GM11168 (cell line): ENCODE results near the gene KCNJ14.

ENCODE experiments used
- in situ Hi-C: fragments of 300-500 bp; cut with MboI; formaldehyde crosslinking; loops from one replicate; pipeline ENCODE4 v1.12.0; 2022; ENCODE audit warnings: low sequenced_read_pairs; ENCODE audit not compliant: unreplicated experiment

KCNJ14 gene

GRCh38 chr19:48469934-48470680 lies 14.7 kb downstream of the KCNJ14 start:
- in situ Hi-C loops, result no loop called here

DNA sequence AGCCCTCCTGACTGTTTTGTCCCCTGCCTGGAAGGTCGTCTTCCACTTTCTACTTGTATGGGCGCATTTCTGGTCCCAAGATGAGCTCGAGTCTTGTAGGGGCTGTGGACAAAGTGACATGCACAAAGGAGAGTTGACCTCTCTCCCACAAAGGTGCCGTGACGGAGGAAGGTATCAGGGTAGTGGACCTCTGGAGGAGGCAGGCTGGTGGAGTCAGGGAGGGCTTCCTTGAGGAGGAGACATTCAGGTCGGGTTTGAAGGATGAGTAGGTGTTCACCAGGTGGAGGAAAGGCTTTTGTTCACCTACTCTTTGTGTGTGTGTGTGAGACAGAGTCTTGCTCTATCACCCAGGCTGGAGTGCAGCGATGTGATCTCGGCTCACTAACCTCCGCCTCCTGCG lies 15.5 kb downstream of the KCNJ14 start:
- in situ Hi-C loops, result no loop called here

DNA sequence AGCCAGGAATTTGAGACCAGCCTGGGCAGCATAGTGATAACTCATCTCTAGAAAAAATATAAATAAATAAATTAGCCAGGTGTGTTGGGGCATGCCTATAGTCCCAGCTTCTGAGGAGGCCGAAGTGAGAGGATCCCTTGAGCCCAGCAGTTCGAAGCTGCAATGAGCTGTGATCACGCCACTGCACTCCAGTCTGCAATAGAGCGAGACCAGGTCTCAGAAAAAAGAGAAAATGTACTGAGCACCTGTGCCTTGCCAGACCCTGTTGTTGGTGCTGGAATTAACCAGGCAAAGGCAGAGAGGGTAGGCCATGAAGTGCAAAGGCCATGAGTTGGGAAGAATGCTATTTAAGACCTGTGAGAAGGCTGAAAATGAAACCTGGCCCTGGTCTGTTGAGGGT lies 16.5 kb downstream of the KCNJ14 start:
- in situ Hi-C loops, result no loop called here

- in situ Hi-C loops, result no loop called here
Observed at GRCh38 chr19:48473161-48473966, 18.0 kb downstream of the KCNJ14 start.

GRCh38 chr19:48474084-48474592 lies 18.8 kb downstream of the KCNJ14 start:
- in situ Hi-C loops, result no loop called here

DNA sequence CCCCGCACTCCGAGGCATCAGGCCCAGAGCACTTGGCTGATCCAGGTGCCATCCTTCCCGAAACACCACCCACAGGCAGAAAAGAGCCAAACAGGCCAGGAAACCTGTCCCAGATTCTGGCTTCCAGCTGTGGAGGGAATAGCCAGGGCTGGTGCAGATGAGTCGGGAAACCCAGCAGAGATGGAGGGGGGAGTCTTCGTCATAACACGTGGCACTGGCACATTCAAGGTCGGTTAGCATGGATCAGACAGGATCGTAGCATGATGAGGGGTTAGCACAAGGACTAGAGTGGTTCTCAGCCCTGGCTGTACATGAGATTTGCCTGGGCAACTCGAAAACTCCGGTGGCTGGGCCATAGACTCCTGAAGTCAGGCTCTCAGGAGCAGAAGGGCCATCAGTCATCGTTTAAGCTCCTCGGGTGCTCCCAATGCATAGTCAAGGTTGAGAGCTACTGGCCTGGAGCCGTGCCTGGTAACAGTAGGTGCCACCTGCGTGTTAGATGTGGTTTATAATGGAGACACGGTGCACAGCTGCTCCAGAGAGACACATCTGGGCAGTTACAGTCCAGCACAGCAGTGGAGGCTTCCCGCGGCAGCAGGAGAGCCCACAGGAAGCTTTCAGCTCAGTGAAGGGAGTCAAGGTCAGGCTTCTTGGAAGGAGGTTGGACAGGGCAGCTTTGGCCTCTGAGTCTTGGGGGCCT lies 20.1 kb downstream of the KCNJ14 start:
- in situ Hi-C loops, result no loop called here

DNA sequence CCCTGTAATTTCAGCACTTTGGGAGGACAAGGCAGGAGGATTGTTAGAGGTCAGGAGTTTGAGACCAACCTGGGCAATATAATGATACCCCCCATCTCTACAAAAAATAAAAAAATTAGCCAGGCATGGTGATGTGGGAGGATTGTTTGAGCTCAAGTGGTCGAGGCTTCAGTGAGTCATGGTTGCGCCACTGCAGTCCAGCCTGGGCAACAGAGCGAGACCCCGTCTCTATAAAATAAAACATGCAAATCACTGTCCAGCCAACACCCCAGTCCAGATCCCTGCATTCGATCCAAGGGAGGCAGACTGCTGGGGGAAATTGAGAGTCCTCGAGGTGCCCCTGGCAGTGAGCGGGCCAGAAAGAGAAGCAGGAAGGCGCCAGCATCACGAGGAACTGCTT lies 20.8 kb downstream of the KCNJ14 start:
- in situ Hi-C loops, result no loop called here

DNA sequence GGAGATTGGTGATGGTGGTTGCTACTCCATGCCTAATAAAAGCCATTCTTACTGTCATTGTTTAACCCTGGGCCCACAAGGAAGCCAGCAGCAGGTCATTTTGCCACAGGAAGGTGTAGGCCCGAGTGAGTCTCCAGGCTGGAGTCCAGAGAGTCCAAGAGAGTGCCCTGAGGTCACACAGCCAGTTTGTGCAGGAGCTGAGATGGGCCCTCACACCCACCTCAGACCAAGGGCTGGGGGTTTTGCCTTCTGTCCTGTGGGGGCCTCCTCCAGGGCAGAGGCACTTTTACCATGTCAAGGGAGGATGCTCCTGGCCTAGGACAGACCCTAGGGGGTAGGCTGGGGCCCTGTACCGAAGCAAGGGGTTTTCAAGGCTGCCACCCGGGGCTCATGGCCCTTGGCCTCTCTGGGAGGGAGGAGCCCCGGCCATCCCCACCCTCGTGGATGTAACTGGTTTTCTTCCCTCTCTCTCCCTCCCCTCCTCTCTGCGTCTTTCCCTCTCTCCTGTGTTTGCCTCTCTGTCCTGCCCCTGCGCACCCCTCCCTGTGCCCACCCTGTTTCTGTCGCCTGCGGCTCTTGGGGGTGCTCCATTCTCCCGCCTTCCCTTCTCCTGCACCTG lies 21.8 kb downstream of the KCNJ14 start:
- in situ Hi-C loops, result no loop called here

DNA sequence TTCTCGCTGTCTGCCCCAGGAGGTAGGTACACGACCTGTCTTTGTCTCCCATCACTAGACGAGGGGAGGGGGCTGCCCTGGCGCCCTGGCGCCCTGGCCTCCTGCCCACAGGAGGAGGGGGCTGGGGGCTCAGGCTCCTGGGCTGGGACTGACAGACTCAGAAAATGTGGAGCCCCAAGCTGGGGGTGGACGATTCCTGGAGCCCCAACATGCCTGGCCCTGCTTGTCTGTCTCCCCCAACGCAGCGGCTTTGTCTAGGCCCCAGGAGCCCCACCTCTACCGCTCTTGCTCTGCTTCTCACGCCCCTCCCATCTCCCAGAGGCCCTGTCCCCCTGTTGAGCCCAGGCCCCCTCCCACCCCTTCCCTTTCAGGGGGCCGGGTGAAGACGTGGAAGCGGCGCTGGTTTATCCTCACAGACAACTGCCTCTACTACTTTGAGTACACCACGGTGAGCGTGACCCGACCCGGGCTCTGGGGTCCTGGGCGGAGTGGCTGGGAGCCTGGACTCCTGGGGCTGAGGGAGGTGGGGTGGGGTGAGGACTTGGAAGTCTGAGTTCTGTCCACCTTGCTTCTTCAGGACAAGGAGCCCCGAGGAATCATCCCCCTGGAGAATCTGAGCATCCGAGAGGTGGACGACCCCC lies 22.4 kb downstream of the KCNJ14 start:
- in situ Hi-C loops, result no loop called here

DNA sequence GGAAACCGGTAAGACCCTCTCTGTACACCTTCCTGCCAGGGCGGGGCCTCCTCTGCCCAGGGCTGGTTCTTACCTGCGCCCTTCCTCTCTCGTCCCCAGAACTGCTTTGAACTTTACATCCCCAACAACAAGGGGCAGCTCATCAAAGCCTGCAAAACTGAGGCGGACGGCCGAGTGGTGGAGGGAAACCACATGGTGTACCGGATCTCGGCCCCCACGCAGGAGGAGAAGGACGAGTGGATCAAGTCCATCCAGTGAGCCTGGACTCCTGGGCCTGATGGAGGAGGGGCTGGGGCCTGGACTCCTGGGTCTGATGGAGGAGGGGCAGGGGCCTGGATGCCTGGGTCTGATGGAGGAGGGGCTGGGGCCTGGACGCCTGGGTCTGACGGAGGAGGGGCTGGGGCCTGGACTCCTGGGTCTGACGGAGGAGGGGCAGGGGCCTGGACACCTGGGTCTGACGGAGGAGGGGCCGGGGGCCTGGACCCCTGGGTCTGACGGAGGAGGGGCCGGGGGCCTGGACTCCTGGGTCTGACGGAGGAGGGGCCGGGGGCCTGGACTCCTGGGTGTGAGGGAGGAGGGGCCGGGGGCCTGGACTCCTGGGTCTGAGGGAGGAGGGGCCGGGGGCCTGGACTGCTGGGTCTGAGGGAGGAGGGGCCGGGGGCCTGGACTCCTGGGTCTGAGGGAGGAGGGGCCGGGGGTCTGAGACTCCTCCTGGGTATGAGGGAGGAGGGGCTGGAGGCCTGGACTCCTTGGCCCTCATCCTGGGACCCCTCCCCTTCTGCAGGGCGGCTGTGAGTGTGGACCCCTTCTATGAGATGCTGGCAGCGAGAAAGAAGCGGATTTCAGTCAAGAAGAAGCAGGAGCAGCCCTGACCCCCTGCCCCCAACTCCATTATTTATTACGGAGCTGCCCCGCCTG lies 23.2 kb downstream of the KCNJ14 start:
- in situ Hi-C loops, result no loop called here

GRCh38 chr19:48479686-48480085 lies 24.3 kb downstream of the KCNJ14 start:
- in situ Hi-C loops, result no loop called here

DNA sequence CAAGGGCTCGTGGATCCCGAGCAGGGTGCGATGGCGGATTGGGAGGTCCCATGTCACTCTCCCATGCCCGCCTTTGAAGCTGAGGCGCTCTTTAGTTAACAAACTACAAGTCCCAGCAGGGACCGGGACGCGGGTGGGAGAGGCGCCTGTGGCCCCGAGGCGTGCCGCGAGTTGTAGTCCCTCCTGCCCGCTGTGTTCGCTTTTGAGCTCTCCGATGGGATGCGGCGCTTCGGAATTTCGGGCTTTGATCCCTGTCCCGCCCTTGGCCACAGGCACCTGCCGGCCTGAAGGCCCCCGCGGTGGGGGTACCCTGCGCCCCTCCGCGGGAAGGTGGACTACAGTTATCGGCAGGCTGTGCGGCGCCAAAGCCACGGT lies 24.8 kb downstream of the KCNJ14 start:
- in situ Hi-C loops, result no loop called here

DNA sequence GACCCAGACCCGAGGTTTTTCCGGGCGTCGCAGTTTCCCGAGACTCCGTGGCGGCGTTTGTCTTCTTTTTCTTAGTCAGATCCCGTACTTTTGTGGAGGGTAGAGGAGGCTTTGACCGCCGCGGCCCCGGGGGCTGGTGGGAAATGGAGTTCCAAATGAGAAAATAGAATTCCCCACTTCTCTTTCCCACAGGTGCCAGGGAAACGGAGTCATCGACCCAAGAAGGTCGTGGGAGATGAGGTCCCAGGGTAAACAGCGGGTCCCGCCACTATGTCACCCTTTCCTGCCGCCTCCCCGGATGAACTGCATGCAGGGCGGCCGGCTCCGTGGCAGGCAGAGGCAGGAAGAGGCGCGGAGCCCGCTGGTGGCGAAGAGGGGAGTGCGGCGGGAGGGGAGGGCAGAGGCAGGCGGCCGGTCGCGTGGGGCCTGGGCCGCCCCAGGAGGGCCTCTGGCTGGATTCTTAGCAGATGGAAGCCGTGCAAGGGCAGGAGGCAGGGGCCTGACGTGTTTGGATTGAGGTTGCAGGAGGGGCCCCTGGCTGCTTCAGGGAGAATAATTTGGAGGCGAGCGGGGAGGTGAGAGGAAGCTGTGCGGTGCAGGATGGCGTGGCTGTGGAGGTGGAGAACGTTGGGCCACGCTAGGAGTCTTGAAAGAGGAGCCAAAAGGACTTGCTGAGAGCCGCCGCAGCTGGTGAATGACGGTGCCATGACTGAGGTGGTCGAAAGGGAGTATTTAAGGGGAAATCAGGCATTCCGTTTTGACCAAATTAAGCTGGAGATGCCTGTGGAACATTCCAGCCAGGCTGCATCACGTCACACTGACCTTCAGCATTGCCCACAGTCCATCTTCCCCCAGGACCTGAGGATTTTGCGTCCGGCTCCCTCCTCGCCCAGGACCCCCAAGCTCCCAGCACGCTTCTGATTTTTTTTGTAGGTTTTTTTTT lies 25.5 kb downstream of the KCNJ14 start:
- in situ Hi-C loops, result no loop called here

DNA sequence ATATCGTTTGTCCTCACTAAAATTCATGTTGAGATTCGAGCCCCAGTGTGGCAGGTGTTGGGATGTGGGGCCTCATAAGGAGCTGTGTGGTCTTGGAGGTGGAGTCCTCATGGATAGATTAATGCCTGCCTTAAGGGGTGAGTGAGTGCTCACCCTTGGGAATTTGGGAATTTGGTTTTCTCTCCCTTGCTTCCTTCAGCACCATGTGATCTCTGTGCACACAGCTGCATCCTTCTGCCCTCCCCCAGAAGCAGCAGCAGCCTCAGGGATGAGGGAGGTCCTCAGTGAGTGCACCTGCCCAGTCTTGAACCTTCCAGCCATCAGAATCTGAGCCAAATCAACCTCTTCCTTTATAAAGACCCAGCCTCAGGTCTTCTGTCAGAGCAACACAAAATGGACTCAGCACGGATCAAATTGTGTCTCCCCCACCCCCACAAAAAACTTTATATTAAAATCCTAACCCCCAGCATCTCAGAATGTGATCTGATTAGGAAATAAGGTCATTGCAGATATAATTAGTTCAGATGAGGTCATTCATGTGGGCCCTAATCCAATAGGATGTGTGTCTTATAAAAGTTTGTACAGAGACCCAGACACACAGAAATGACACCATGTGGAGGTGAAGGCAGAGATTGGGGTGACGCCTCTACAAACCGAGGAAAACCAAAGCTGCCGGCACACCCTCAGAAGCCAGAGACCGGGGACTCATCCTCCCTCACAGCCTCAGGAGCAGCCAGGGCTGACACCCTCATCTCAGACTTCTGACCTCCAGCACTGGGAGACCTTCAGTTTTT lies 26.7 kb downstream of the KCNJ14 start:
- in situ Hi-C loops, result no loop called here

DNA sequence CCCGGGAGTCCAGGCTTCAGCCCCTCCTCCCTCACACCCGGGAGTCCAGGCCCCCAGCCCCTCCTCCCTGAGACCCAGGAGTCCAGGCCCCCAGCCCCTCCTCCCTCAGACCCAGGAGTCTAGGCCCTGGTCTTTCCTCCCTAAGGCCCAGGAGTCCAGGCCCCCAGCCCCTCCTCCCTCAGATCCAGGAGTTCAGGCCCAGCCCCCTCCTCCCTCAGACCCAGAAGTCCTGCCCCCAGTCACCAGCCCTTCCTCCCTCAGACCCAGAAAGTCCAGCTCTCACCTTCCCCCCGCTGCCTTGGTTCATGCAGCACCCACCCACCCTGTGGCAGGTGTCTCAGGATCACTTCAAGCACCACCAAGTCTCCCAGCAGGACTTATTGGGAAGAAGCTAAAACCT lies 27.9 kb downstream of the KCNJ14 start:
- in situ Hi-C loops, result no loop called here

GRCh38 chr19:48484247-48484893 lies 29.0 kb downstream of the KCNJ14 start:
- in situ Hi-C loops, result no loop called here
